ENCODE measurements around the gene CCL28. TPM values are rescaled to one million over a fixed set of nuclear protein-coding genes. Genes with fewer than 3 reads are reported as not detected.

The CCL28 gene
- total RNA-seq, 6 experiments from 2014 or later, result 0.05 TPM; not detected in 5

DNA sequence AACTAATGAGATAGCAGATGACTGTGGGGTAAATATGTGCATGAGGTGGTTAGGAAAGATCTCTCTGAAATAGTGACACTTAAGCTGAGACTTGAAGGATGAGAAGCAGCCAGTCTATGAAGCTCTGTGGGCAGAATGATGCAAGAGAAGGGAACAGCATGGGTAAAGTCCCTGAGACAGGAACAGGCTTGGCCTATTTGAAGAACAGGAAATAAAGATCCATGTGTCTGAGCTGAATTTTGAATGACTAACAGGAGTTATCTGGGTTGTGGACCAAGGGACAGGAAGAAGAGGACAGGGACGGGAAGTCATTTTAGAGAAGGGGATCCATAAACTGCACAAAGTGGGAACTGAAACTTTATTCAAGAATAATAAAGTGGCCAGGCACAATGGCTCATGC lies 73.3 kb downstream of the CCL28 start:
- Mint-ChIP-seq H3K27ac (no peak overlapping the region), H3K4me3 (no peak overlapping the region), H3K36me3 (ENCODE audit: low read depth) (no peaks in the 10 kb centered on the region; the same call in 1 of the 2 replicates), H3K27me3 (ENCODE audit: insufficient read depth) (peaks cover 5% of the 10 kb centered on the region), H3K4me1 (ENCODE audit: low read depth) (no peaks in the 10 kb centered on the region), H3K9me3 (peaks cover 18% of the 10 kb centered on the region)
- DNase-seq, result no peak
- TF ChIP-seq CTCF (IDR thresholded peaks at IDR 0.05), result no peak

GRCh38 chr5:43336159-43336558 lies 76.0 kb downstream of the CCL28 start:
- no peak for DNase-seq
- Mint-ChIP-seq H3K9me3 (peaks cover 18% of the 10 kb centered on the region), H3K27me3 (ENCODE audit: insufficient read depth) (0 out of 2 replicates have a peak, but pooled peaks cover 3% of the 10 kb centered on the region), H3K4me1 (ENCODE audit: low read depth) (peaks cover 17% of the 10 kb centered on the region), H3K27ac (no peak overlapping the region), H3K36me3 (ENCODE audit: low read depth) (no peaks in the 10 kb centered on the region; the same call in 1 of the 2 replicates), H3K4me3 (no peak overlapping the region)
- TF ChIP-seq CTCF (IDR thresholded peaks at IDR 0.05), result no peak

GRCh38 chr5:43335681-43336080 lies 76.5 kb downstream of the CCL28 start:
- H3K27ac Mint-ChIP-seq, result no peak overlapping the region
- no peak for DNase-seq

GRCh38 chr5:43332401-43332800 lies 79.8 kb downstream of the CCL28 start:
- H3K27ac Mint-ChIP-seq, result peak overlapping the region; percentile 38; the same call in 1 of the 2 replicates
- H3K4me3 Mint-ChIP-seq, result peak overlapping the region; percentile 43
- no peaks in the 10 kb centered on the region; the same call in 1 of the 2 replicates for H3K36me3 Mint-ChIP-seq (ENCODE audit: low read depth)
- H3K27me3 Mint-ChIP-seq (ENCODE audit: insufficient read depth), result no peaks in the 10 kb centered on the region; the same call in 1 of the 2 replicates
- peaks cover 17% of the 10 kb centered on the region for H3K4me1 Mint-ChIP-seq (ENCODE audit: low read depth)
- H3K9me3 Mint-ChIP-seq, result peaks cover 18% of the 10 kb centered on the region
- no peak for TF ChIP-seq CTCF (IDR thresholded peaks at IDR 0.05)
- DNase-seq, result peak; percentile 12

More at GRCh38 chr5:43335681-43336080, 76.5 kb downstream of the CCL28 start:
- peaks cover 17% of the 10 kb centered on the region for H3K4me1 Mint-ChIP-seq (ENCODE audit: low read depth)
- 0 out of 2 replicates have a peak, but pooled peaks cover 3% of the 10 kb centered on the region for H3K27me3 Mint-ChIP-seq (ENCODE audit: insufficient read depth)
- H3K4me3 Mint-ChIP-seq, result no peak overlapping the region; the same call in 1 of the 2 replicates
- TF ChIP-seq CTCF (IDR thresholded peaks at IDR 0.05), result no peak
- no peaks in the 10 kb centered on the region; the same call in 1 of the 2 replicates for H3K36me3 Mint-ChIP-seq (ENCODE audit: low read depth)
- H3K9me3 Mint-ChIP-seq, result peaks cover 18% of the 10 kb centered on the region

Other genes starting within 250 kb of the CCL28 start
- gene NIM1K, start 220.2 kb downstream of the CCL28 start, total RNA-seq (2021; fragmentation: NEBNext Ultra II Directional; extraction: Animal tissue kit (Norgen Biotek cat#: 25700)), result under 1 TPM; 0.14 to 0.85 (median 0.38) TPM
- 10 to 100 TPM; 12.8 to 16.1 (median 14.8) TPM for gene HMGCS1, start 99.0 kb downstream of the CCL28 start, total RNA-seq (2021; fragmentation: NEBNext Ultra II Directional; extraction: Animal tissue kit (Norgen Biotek cat#: 25700))
- 10 to 100 TPM; 15.7 to 20.3 (median 19.0) TPM for gene TMEM267, start 71.5 kb upstream of the CCL28 start, total RNA-seq (2021; fragmentation: NEBNext Ultra II Directional; extraction: Animal tissue kit (Norgen Biotek cat#: 25700))
- gene C5orf34, start 102.8 kb upstream of the CCL28 start, total RNA-seq (2021; fragmentation: NEBNext Ultra II Directional; extraction: Animal tissue kit (Norgen Biotek cat#: 25700)), result 1 to 10 TPM; 2.2 to 4.4 (median 3.8) TPM
- gene PAIP1, start 144.7 kb upstream of the CCL28 start, total RNA-seq (2021; fragmentation: NEBNext Ultra II Directional; extraction: Animal tissue kit (Norgen Biotek cat#: 25700)), result 10 to 100 TPM; 58.2 to 70.8 (median 67.1) TPM
- gene NNT, start 190.8 kb upstream of the CCL28 start, total RNA-seq (2021; fragmentation: NEBNext Ultra II Directional; extraction: Animal tissue kit (Norgen Biotek cat#: 25700)), result 10 to 100 TPM; 52.9 to 64.0 (median 59.6) TPM

Data from HFFc6 (cell line).